Measurements from ENCODE around the gene PPP1R36.

PPP1R36 gene

DNA sequence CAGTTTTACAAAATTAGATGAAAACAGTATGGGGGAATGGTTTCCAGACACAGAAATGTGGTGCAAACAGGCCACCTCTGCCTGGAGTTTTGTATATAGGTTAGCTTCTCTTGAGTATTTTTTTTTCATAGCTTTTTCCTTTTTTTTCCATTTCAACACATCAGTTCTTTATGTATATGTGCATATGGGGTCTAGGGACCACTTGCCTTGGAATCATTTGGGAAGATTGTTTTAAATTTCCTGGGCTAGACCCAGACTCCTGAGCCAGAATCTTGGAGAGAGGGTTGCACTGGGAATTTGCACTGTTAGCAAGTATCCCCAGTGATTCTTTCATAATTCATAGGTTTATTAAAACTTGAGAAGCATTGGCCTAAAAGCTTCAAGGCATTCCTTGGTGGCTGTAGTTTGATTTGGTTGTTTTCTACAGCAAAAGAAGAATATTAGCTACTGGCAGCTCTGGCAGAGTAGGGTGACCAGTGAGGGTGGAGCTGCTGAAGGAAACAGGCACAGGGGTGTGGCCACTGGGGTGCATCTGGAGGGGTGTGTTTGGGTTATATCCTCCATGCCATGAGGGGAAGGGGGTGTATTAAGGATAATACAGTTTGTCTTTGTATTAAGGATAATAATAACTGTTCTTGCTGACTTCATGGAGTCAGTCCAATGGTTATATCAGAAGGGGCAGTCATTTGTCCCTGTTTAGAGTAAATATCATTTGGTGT is 22.8 kb downstream of the PPP1R36 start:
- H3K4me1 ChIP-seq (ENCODE audit: insufficient read depth, low read length): peaks cover 15% of the 10 kb centered on the region
- no peaks in the 10 kb centered on the region for H3K9me3 ChIP-seq (ENCODE audit: control insufficient read depth, insufficient read depth, low read length)
- no peaks in the 10 kb centered on the region for H3K36me3 ChIP-seq (ENCODE audit: insufficient read depth, low read length)
- H3K9ac ChIP-seq (ENCODE audit: low read depth, low read length): no peak overlapping the region

DNA sequence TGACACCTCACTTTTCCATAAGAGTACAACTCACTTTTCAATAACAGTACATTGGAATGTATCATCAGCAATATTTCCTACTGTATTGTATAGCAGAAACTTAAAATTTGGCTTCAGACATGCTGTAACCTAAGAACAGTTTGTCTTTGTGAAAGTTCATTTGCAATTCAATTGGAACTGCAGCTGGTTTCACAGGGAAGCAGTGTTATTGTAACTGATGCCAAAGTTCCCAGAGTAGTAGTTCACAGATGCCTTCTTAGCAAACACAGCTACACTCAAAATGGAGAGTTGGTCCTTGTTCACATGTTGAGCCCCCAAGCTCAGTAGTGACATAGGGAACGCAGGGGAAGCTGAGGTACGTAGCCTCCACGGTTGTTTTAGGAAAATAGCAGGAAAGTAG is 23.3 kb downstream of the PPP1R36 start:
- no peaks in the 10 kb centered on the region for H3K36me3 ChIP-seq (ENCODE audit: insufficient read depth, low read length)
- H3K4me1 ChIP-seq (ENCODE audit: insufficient read depth, low read length): peaks cover 15% of the 10 kb centered on the region
- no peak overlapping the region for H3K9ac ChIP-seq (ENCODE audit: low read depth, low read length)
- no peaks in the 10 kb centered on the region for H3K9me3 ChIP-seq (ENCODE audit: control insufficient read depth, insufficient read depth, low read length)

DNA sequence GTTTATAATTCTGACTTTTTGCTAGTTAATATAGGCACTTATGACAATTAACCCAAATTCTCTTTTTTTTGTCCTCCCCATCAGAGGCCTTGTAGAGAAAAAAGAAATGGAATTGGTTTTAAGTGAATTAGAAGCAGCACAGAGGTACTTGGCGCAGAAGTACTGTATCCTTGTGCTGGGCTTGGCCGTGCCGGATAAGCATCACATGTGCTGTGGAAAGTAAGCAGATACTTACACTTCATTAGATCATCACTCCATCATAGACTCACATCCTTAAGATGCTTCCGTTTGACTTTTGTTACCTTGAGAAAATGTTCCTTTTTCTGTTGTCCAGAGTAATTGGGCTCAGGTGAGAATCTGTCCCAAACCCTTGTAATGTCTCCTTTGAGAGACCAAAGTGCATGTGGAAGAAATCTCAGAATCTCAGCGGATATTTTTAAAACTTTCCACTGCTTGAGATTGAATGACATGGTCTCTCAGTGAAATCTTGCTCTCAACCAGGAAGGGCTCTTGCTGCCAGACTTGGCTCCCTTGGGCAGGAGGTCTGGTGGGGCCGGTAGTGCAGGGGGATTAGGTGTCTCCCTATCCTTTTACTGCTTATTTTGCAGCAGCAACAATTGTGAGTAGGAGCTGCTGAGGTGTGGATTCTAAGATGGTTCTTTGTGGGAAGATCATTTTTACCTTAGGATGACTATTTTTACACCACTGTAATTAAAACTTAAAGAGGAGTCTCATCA is 24.8 kb downstream of the PPP1R36 start:
- H3K4me1 ChIP-seq (ENCODE audit: insufficient read depth, low read length): peaks cover 10% of the 10 kb centered on the region; the same call in 1 of the 2 replicates
- no peaks in the 10 kb centered on the region for H3K36me3 ChIP-seq (ENCODE audit: insufficient read depth, low read length)
- H3K9me3 ChIP-seq (ENCODE audit: control insufficient read depth, insufficient read depth, low read length): no peaks in the 10 kb centered on the region
- H3K9ac ChIP-seq (ENCODE audit: low read depth, low read length): no peak overlapping the region

DNA sequence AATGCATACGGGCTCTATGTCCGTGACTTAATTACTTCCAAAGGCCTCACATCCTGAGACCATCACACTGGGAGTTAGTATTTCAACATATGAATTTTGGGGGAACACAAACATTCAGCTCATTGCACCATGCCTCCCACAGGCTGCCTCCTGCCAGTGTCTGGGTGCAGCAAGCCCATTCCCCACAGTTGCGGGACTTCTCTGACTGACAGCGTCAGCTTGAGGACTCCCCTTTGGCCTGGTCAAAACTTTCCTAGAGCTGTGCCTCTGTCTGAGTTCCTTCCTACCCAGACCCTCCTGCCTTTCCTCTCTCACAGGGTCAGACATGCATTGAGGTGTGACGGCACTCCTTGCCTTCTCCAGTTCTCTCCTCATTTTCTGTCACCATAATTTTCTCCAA is 27.4 kb downstream of the PPP1R36 start:
- Histone ChIP-seq H3K4me1 (ENCODE audit: insufficient read depth, low read length) (peaks cover 20% of the 10 kb centered on the region; the same call in 1 of the 2 replicates), H3K9me3 (ENCODE audit: control insufficient read depth, insufficient read depth, low read length) (no peaks in the 10 kb centered on the region), H3K36me3 (ENCODE audit: insufficient read depth, low read length) (no peaks in the 10 kb centered on the region), H3K9ac (ENCODE audit: low read depth, low read length) (no peak overlapping the region)

DNA sequence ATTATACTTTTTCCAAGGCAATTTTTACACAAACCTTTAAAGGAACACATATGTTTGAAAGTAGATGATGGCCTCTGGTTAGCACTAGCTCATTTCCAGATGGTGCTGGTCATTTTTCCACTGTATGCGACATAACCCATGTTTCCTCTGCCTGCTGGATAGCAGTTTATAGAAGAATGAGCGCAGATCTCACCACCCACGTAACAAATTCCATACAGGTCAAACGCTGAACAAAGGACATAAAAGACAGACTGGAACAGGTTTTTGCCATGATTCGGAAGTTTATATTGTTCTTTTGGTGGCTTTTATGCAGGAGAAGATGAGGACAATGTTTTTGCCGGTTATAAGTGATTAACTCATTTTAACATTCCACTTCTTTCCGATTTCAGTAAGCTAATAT is 30.7 kb downstream of the PPP1R36 start:
- peaks cover 12% of the 10 kb centered on the region; the same call in 1 of the 2 replicates for H3K4me1 ChIP-seq (ENCODE audit: insufficient read depth, low read length)
- H3K9me3 ChIP-seq (ENCODE audit: control insufficient read depth, insufficient read depth, low read length): no peaks in the 10 kb centered on the region
- H3K36me3 ChIP-seq (ENCODE audit: insufficient read depth, low read length): no peaks in the 10 kb centered on the region
- H3K9ac ChIP-seq (ENCODE audit: low read depth, low read length): no peak overlapping the region

DNA sequence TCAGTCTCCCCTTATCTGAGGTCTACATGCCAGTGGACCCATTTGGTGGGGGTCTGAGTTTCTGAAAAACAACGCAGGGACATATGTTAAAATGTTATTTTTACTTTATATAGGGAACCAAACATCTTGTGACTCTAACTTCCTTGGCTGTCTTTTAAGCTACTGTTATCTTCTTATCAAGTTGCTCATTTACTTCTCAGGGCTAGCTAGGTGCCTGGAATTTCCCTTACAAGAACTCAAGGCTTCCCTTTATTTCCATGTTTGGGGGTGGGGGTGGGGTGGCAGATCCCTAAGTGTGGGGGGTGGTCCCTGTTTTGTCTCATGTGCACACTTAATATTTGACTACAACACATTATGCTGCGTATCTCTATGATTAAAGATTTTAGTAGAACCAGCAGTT is 31.6 kb downstream of the PPP1R36 start:
- Histone ChIP-seq H3K9me3 (ENCODE audit: control insufficient read depth, insufficient read depth, low read length) (no peaks in the 10 kb centered on the region), H3K4me1 (ENCODE audit: insufficient read depth, low read length) (peaks cover 12% of the 10 kb centered on the region; the same call in 1 of the 2 replicates), H3K36me3 (ENCODE audit: insufficient read depth, low read length) (no peaks in the 10 kb centered on the region), H3K9ac (ENCODE audit: low read depth, low read length) (no peak overlapping the region)

DNA sequence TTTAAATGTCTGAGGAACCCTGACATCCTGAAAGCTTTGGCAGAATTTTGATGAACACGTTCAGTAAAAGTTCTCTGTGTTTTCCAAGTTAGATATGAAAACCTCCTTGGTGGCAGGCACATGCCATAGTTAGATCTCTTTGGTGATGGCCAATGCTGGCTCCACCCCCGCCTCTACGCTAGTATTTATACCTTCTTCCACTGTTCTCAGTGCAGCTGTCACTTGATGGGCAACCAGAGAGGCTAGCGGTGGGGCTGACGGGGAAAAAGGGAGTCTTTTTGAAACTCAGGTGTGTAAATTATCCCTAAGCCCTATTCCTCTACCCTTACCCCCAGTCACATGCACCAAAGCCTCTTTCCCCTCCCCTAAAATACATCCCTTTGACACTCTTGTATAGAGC is 32.1 kb downstream of the PPP1R36 start:
- Histone ChIP-seq H3K36me3 (ENCODE audit: insufficient read depth, low read length) (no peaks in the 10 kb centered on the region), H3K9ac (ENCODE audit: low read depth, low read length) (no peak overlapping the region), H3K4me1 (ENCODE audit: insufficient read depth, low read length) (peaks cover 12% of the 10 kb centered on the region; the same call in 1 of the 2 replicates), H3K9me3 (ENCODE audit: control insufficient read depth, insufficient read depth, low read length) (no peaks in the 10 kb centered on the region)

DNA sequence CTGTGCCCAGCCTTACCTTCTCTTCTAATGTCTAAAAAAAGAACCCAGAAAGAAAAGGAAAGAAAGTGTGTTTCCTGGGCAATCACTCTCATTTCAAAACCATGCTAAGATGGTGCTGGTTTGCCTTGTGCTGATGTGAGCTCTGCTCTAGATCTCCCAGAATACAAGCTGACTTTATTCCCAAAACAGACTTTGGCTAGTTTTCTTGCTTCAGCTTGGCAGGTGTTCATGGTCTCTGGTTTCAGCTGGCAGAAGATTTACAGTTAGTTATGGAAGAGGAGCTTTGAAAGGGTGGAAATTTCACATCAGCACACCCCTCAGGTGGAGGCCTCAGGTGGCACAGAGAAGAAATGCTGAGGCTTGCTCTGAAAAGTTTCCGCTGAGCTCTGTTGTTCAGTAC is 34.4 kb downstream of the PPP1R36 start:
- Histone ChIP-seq H3K4me1 (ENCODE audit: insufficient read depth, low read length) (peaks cover 12% of the 10 kb centered on the region; the same call in 1 of the 2 replicates), H3K9ac (ENCODE audit: low read depth, low read length) (no peak overlapping the region), H3K36me3 (ENCODE audit: insufficient read depth, low read length) (no peaks in the 10 kb centered on the region), H3K9me3 (ENCODE audit: control insufficient read depth, insufficient read depth, low read length) (no peaks in the 10 kb centered on the region)

DNA sequence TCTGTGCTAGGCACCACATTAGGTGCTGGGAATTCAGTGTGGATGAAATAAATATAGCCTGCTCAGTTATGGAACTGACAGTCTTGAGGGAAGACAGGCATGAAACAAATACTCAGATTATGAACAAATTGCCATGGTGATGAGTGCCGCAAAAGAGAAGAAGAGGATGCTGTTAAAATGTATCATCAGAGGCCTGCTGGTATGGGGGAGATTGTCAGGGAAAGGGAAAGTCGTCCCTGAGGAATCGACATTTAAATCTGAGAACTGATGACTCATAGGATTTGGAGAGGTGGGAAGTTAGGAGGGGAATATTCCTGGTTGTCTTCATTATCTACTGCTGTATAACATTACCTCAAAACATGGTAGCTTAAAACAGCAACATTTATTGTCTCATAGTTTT is 42.0 kb downstream of the PPP1R36 start:
- H3K36me3 ChIP-seq (ENCODE audit: insufficient read depth, low read length): no peaks in the 10 kb centered on the region
- no peaks in the 10 kb centered on the region for H3K4me1 ChIP-seq (ENCODE audit: insufficient read depth, low read length)
- no peak overlapping the region for H3K9ac ChIP-seq (ENCODE audit: low read depth, low read length)
- H3K9me3 ChIP-seq (ENCODE audit: control insufficient read depth, insufficient read depth, low read length): peaks cover 6% of the 10 kb centered on the region; the same call in 1 of the 2 replicates

DNA sequence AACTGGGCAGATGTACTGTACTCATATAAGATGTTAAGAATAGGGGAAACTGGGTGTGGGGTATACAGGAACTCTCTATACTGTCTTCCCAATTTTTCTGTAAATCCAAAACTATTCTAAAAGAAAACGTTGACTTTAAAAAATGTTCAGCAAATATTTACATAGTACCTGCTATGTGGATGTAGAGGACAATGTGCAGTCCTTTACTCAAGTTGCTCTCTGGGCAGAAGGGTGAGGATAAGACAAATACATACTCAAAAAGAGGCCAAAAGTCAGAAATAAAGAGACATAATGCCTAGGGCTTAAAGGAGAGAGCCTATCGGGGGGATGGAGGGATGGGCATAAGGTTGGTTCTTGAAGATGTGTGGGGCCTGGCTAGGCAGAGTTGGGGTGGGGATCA is 44.7 kb downstream of the PPP1R36 start:
- Histone ChIP-seq H3K9me3 (ENCODE audit: control insufficient read depth, insufficient read depth, low read length) (peaks cover 6% of the 10 kb centered on the region; the same call in 1 of the 2 replicates), H3K36me3 (ENCODE audit: insufficient read depth, low read length) (no peaks in the 10 kb centered on the region), H3K4me1 (ENCODE audit: insufficient read depth, low read length) (no peaks in the 10 kb centered on the region), H3K9ac (ENCODE audit: low read depth, low read length) (no peak overlapping the region)

DNA sequence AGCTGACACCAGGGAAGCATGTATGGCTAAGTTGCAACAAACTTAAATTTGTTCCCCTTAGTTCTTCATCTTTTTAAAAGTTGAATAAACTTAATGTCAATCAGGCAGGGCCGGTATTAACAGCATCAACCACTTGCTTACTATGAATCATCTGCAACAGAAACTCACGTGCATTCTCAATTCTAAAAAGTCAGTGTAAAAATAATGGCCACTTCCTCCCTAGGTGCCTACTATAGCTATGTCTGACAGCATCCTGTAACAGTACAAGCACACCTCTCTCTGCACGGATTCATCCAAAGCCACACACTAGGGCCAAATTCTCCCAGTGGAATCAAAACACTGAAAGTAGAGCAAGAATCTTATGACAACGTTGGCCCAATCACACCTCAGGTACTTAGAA is 48.6 kb downstream of the PPP1R36 start:
- no peaks in the 10 kb centered on the region for H3K36me3 ChIP-seq (ENCODE audit: insufficient read depth, low read length)
- no peaks in the 10 kb centered on the region for H3K9me3 ChIP-seq (ENCODE audit: control insufficient read depth, insufficient read depth, low read length)
- H3K9ac ChIP-seq (ENCODE audit: low read depth, low read length): no peak overlapping the region
- no peaks in the 10 kb centered on the region for H3K4me1 ChIP-seq (ENCODE audit: insufficient read depth, low read length)

DNA sequence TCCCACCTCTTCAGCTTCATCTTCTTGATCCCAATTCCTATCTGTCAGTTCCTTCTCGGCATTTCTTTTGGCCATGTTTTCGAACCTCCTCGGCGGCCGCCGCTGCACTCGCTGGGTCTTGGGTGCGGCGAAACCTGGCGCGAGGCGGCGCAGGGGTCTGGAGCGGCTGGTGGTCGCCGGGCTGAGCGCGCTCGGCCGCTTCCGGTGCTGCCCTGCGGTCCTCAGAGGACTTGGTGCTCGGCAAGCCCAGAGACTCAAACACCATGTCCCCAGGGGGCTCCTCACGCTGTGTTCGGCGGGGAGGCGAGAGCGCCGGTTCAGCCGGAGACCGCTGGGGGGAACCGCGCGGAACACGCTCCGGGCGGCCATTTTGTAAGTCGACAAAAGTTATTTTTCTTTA is 51.8 kb downstream of the PPP1R36 start:
- Histone ChIP-seq H3K9ac (ENCODE audit: low read depth, low read length) (no peak overlapping the region), H3K36me3 (ENCODE audit: insufficient read depth, low read length) (no peaks in the 10 kb centered on the region), H3K9me3 (ENCODE audit: control insufficient read depth, insufficient read depth, low read length) (no peaks in the 10 kb centered on the region), H3K4me1 (ENCODE audit: insufficient read depth, low read length) (no peaks in the 10 kb centered on the region)

DNA sequence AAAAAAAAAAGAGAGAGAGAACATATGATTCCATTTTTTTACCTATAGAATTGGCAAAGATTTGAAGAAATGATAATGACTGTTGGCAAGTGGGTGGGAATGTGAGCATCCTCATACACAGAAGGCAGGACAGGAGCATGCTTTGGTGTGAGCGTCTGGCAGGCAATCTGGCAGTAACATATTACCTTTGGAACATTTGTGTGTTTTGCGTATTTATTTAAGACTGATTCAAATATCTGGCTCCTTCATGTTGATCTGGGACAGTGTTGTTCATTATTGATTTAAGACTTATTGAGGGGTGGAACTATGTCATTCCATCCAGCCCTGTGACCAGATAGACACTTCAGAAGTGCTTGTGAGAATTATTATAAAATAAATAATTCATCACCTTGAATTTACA is 53.1 kb downstream of the PPP1R36 start:
- no peaks in the 10 kb centered on the region for H3K36me3 ChIP-seq (ENCODE audit: insufficient read depth, low read length)
- no peak overlapping the region for H3K9ac ChIP-seq (ENCODE audit: low read depth, low read length)
- no peaks in the 10 kb centered on the region for H3K9me3 ChIP-seq (ENCODE audit: control insufficient read depth, insufficient read depth, low read length)
- no peaks in the 10 kb centered on the region for H3K4me1 ChIP-seq (ENCODE audit: insufficient read depth, low read length)

DNA sequence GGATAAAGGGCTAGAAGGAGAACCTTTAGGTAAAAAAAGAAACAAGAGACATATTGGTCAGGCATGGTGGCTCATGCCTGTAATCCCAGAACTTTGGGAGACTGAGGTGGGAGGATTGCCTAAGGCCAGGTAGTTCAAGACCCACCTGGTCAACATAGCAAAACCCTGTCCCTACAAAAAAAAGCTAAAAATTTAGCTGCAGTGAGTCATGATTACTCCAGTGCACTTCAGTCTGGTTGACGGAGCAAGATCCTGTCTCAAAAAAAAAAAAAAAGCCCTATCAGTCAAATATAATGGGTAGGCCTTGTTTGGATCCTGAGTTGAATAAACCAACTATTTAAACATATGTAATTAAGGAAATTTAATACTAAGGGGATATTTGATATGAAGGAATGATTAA is 54.2 kb downstream of the PPP1R36 start:
- no peak overlapping the region for H3K9ac ChIP-seq (ENCODE audit: low read depth, low read length)
- H3K4me1 ChIP-seq (ENCODE audit: insufficient read depth, low read length): no peaks in the 10 kb centered on the region
- H3K36me3 ChIP-seq (ENCODE audit: insufficient read depth, low read length): no peaks in the 10 kb centered on the region
- H3K9me3 ChIP-seq (ENCODE audit: control insufficient read depth, insufficient read depth, low read length): no peaks in the 10 kb centered on the region

DNA sequence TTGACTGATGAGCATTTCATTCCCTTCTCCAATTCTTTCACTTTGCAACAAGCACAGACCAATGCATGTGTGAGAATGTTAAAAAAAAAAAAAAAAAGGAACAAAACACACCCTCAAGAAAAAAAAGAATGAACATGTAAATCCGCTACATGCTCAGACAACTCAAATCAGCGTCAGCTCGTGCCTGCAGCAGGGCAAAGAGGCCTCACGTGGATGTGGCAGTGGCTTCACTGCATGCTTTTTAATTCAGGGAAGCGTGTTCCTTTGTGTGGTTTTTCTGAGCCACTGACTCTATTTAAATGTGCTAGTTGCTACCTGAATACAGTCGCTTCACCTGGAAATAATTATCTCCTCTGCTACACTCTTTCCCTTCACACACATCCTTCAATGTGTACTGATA is 55.1 kb downstream of the PPP1R36 start:
- Histone ChIP-seq H3K9me3 (ENCODE audit: control insufficient read depth, insufficient read depth, low read length) (no peaks in the 10 kb centered on the region), H3K4me1 (ENCODE audit: insufficient read depth, low read length) (no peaks in the 10 kb centered on the region)

More for the DNA sequence above, 55.1 kb downstream of the PPP1R36 start:
- Histone ChIP-seq H3K9ac (ENCODE audit: low read depth, low read length) (no peak overlapping the region), H3K36me3 (ENCODE audit: insufficient read depth, low read length) (no peaks in the 10 kb centered on the region)

Data from ES-I3 (cell line).